Stimulated activated naive CD4-positive, alpha-beta T cell treated with Interleukin-2 at 50 U/mL for 16 hours (primary cell): ENCODE measurements around the gene ZFYVE26.

Experiments
- DNase-seq: peaks from one replicate; lab custom pipeline; 2025; lab: John Stamatoyannopoulos, UW

The ZFYVE26 gene

DNA sequence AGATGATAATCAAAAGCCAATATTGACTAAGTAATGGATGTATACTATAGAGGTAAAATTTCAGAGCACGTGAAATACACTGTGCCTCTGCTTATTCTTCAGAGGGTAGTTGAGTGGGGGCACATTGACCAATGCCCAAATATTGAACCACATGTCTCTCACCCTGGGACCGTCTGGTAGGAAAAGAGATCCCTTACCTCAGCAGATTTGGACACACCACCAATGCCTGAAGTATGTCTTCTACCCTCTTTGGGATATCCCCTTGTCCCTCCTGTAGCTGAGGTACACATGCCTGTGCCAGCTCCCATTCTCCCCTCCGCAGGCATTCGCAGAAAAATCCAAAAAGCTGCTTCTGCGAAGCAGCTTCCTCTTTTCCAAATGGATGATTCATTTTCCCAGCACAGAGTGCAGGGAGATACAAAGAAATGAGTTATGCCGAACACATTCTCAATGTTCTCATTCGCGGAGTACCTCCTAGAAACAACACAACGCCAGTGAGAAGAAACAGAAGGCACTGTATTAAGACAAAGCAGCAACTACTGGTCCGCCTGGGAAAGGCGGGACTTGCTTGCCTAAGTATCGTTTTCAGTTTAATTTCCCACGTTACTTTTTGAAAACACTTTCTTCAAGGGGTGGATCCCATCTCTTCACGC, 691 bp downstream of the ZFYVE26 start:
- no peak for DNase-seq

DNA sequence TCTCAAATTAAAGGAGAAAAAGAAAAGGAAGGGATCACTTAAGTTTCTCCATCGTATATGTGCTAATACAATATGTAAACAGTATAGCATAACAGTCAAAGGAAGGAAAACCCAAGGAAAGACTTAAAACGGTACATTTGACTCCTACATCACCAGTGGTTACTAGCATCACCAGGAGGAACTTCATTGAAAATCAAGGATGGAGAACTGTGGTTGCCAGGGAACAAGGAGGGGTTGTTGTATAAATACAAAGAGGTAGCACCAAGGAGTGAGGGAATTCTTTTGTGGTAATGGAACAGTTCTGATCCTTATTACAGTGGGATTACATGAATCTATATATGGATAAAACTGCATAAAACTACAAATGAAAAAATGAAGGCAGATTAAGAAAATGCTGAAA, 1.6 kb downstream of the ZFYVE26 start:
- no peak for DNase-seq

DNA sequence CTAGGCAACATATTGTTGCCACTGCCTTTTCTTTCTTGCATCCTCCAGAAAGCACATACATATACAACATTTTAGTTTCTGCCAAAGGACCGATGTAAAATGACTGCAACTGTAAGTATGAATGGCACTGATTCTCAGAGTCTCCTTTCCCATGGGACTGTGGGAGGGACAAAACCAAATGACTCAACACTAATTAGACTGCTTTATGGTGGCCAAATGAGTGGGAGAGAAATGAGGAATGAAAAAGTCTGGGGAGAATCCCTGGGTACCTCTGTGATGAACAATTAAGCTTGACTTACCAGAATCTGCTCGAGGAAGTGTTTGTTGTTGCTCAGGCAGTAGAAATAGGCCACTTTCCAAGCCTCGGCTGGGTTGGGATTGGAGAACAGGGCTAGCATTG, 10.1 kb downstream of the ZFYVE26 start:
- no peak for DNase-seq

DNA sequence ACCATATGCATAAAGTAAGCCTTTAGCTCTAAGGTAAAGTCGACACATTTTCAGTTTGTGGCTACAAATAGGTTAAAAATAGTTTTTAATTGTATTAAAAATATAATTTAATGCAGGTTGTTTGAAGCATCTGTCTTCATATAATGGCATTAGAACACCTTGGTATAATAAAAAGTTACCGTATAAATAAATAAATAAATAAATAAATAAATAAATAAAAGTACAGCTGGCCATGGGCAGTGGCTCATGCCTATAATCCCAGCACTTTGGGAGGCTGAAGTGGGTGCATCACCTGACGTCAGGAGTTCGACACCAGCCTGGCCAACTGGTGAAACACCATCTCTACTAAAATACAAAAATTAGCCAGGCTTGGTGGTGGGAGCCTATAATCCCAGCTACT, 15.6 kb downstream of the ZFYVE26 start:
- no peak for DNase-seq

DNA sequence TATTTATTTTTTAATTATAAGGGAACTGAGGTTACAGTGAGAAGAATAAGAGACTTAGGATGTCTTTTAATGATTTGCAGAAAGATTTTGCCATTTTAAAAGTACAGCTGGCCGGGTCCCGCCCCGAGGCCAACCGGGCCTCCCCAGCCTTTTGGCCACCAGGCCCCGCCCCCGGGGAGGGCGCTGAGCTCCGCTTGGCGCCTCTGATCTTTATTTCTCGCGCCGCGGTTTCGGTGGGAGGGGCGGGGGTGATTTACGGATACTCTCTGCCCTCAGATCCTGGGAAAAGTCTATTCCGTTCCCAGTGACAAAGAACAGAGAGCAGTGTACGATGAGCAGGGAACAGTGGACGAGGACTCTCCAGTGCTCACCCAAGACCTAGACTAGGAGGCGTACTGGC, 17.7 kb downstream of the ZFYVE26 start:
- DNase-seq: no peak

DNA sequence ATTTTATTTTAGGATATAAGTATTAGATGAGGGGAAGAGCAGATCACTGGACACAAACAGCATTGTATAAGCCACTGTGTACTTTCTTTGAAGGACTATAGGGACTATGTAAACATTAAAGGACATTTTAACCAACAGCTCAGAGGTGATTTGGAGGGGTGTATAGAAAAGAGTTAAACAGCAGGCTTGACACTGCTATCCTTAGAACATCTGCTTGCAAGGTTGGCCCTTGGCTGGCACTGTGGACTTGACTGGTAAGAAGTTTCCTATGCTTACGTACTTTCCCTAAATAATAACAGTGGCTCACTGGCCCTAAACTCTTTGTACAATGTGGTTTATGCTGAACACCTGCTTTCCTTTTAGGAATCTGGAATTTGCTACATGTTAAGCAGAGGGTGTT, 28.7 kb downstream of the ZFYVE26 start:
- no peak for DNase-seq

DNA sequence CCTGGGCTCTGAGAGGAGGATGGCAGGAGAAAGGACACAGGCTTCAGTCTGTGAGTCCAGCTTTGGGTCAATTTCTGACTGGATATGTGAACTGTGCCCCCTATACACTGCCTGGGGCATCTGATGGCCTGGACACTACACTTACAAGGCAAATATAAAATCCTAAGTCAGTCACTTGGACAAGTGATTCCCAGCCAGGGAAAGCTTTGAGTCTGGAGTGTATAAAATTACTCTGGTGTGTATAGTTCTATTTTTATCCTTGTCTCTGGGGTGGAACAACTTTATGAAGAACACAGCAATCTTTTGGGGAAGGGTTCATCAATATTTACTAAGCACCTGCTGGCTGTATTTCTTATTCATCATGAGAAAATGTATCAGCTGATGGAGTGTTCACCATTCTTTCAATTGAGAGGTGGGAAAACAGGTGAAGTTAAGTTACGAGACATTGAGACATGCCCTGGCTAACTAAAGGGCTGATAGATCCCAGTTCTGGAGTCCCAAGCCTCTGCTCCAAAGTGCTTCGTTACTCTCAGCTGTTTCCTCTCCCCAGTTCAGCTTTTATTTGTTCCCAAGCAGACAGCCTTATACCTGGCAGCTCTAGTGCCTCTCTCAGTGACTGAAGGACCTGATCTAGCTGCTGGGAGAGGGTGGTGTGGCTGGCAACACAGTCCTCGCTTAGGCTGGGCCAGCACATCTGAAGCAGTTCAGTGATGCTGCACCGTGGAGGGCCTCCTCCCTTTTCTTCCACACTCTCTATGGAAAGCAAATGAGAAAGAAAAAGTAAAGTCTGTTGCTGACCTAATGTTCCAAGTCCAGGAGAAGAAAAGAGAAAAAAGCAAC, 30.9 kb downstream of the ZFYVE26 start:
- DNase-seq: no peak

DNA sequence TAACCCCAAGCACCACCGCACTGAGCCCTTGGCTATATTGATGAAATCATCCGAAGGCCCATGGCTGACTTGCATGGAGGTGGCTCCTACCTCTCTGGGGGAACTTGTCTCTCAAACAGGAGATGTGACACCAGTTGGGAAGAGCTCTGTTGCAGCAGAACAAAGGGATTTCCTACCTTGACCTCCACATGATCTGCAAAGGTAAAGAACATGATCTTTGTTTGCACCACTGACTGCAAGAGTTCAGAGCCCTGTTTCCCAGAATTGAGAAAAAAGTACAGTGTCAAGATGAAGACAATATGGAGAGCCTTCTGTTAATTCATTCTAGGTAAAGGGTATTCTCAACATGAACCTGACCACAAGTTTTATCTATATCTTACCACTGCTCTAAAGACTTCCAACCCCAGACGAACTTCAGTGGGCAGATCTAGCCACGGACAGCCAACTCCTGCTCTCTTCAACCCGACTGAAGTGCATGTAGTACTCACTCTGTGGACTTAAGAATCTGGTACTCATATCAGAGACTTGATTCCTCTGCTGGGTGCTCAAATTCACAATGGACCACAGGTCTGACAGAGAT, 32.1 kb downstream of the ZFYVE26 start:
- DNase-seq: no peak

DNA sequence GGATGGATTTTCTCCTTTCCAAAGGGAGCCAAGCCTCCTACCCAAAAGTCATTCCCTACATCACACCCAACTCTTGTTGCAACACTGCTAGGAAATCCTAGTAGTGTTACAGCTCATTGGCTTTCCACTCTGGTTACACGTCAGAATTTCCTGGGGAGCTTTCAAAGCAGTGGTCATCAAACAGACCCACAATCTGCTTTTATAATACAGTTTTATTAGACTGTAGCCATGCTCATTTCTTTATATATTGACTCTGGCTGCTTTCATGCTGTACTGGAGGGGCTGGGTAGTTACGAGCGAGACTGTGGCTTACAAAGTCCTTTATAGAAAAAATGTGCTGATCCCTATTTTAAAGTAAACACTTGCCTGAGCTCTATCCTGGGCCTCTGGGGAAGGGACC, 34.3 kb downstream of the ZFYVE26 start:
- no peak for DNase-seq

DNA sequence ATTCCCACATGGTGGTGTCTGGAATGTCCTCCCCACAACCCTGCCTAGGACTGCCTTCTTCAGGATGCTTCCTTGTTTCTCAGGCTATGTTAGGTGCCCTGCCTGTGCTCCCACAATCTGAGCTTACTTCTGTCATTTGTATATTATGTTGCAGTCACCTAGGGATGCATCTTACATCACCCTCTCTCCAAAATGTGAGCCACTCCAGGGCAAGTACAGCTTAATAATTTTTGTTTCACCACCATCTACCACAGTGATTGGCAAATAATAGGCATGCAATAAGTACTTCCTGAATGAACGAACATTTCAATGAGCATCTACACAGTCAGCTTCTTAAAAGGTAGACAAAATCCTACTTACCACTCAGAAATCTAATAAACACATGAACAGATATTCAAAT, 37.6 kb downstream of the ZFYVE26 start:
- no peak for DNase-seq

DNA sequence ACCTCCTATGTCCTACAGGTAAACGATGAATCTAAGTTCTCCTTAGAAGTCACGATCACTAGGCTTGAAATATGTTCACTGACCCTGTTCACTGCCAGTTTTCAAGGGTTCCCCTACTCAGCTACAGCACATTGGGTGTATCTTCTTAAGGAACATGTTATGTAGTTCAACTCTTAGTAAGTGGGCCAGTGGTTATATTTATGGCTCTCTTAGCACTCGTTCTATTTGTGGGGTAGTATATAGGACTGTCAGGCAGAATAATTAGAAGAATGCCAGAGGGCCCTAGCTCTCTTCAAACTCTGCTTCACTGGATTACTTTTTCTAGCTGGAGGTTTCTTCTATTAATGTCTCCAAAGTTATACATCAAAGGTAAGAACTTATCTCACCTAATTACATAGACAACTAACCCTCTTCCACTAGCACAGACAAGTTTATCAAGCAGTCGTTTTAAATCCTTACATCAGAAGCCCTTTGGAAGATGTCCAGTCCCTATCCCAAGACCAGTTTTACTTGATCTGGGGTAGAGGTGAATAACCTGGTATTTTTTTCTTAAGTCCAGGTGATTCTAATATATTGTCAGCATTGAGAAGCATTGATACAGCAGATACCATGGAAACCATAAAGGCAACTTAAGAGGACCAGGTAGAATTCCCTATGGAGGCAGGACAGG, 39.6 kb downstream of the ZFYVE26 start:
- DNase-seq: no peak

DNA sequence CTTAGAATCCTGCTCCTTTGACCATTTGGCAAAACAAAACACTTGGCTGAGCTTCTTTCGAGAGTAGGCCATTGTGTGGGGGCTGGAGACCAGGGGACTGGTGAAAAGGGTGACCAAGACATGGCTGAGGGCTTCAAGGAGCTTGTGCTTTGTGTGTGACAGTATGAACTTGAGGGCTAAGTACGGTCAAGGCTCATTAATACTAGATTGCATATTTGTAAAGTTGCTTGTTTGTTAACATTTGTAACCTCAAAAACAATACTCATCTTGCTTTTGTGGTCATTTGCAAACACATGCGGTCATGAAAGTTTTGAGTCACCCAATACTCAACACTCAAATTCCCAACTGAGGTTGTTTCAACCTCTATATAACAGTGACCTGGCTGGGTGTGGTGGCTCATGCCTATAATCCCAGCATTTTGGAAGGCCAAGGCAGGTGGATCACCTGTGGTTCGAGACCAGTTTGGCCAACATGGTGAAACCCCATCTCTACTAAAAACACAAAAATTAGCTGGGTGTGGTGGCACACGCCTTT, 42.5 kb downstream of the ZFYVE26 start:
- DNase-seq: no peak

DNA sequence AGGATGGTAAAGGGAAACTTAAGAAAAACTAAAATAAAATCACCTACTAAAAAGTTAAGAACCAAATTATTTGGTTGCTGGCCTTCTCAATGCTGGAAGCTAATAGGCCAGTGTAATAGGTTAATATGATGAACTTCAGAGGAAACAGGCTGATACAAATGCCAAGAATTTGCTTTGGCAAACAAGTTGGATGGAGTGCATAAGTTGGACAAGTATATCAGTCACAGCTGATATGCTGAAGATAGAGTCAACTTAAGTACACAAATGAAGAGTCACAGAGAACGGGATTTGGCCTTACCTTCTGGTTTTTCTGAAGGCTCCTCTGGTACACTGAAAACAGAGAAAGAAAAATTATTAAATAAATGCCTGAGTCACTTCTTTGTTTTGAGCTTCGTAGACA, 48.2 kb downstream of the ZFYVE26 start:
- no peak for DNase-seq

DNA sequence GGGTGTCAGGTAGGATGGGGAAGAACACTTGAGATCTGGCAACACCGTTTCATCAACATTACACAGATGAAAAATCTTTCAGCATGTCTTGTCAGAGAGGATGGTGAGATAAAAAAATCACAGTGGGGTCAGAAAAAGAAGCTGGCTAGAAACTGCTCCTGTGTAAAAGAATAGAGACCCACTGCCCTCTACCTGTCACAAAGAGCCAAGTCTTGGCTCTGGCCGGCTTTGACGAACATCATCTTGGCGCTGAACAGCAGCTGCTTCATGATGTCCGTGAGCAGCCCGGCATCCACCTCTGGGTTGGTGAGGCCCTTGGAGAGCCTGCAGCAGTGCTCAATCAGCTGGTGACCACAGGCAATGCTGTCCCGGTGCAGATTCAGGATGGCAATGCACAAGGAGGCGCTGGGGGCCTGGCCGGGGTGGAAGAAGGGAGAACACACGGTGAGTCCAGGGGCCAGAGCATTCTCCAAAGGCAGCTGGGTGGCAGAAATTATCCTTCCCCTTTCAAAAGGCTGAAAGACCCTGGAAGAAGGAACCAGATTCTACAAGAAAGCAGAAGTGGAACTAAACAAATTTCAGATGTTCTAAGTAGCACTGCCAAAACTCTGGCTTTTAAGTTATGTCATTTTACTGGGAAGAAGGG, 50.2 kb downstream of the ZFYVE26 start:
- no peak for DNase-seq

DNA sequence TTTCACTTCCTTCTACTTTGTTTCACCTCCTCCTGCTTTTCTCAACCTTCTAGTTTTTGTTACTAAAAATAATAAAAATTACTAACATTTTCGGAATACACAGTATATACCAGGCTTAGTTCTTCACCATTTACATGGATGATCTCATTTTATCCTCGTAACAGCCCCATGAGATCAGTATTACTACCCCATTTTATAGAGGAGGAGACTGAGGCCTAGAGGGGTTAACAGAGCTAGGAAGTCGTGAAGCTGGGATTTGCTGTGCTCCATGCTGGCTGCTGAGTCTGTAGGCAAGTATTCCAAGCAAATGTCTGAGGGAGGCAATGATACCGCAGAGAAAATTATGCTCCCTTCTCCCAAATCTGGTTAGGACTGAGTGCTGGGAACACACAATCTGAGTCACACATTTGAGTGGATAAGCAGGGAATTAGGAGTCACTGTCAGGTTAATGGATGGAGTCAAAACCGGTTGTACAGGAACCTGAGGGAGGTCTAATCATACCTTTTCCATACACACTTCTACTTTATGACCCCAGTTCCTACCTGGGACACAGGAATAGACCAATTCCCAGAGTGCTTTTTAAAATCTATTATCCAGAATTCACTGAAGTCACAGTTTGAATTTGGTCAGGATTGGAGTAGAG, 51.1 kb downstream of the ZFYVE26 start:
- no peak for DNase-seq

DNA sequence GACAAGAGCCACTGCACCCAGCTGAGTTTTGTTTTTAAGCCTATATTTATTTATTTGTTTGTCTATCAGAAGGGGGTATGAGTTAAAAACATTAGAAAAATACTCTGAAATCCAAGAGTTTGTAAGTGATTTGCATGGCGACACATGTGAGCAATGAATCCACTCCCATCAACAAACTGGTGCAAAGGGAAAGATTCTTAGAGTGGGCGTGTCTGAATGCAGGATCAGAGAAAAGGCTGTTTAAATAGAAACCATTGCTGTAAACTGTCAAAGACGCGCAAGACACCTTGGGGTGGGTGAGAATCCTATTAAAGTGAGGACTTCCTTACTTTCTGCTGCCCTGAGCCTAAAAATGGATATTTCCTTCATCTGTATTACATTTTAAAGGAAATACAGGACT, 51.9 kb downstream of the ZFYVE26 start:
- no peak for DNase-seq

DNA sequence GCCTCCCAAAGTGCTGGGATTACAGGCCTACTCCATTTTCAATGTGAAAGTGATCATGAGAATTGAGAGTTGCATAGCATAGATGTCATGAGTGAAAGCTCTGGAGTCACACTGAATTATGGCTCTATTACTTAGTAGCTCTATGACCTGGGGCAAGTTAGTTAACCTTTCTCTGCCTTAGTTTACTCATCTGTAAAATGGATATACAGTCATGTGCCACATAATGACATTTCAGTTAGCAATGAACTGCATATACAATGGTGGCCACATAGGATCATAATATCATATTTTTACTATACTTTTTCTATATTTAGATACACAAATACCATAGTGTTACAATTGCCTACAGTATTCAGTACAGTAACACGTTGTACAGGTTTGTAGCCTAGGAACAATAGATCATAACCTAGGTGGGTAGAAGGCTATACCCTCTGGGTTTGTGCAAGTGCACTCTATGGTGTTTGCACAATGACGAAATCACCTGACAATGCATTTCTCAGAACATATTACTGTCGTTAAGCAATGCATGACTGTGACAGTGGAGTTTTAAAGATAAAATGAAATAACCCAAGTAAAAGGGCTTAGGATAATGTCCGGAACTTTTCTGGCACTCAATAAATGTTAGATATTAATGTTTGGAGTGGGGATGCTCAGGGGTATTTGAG, 53.1 kb downstream of the ZFYVE26 start:
- no peak for DNase-seq

DNA sequence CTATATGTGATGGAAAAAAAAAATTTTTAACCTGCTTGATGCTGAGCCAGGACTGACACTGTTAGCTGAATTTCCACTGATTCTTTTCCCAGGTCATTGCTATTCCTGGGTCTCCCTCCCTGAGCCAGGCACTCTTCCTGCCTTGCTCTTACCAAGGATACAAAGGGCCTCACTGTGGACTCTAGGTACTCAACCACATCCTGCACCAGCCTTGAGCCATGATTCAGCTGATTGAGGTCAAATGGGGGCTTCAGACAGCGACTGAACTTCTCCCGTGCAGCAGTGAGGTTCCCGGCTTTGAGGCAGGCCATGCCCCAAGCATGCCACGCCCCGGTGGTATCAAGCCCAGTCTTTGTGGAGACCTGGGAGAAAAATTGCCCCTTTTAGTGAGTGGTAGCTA, 54.3 kb downstream of the ZFYVE26 start:
- DNase-seq: no peak

DNA sequence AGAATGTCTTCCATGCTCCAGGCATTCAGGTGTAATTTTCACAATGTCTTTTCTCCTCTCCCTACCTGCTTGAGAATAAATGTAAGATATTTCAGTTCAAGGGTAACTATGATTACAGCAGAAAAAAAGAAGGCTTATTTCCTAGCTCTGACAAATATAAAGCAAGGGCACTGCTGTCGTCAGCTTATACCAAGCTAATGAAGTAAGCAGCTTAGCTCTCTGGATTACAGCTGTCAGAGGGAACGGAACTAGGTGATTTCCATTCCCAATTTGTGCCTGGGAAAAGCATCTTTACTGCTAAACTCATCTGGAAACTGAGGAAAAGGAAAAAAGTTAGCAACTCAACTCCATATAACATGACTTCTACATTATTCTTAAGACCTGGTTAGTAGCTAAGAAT, 56.5 kb downstream of the ZFYVE26 start:
- no peak for DNase-seq

DNA sequence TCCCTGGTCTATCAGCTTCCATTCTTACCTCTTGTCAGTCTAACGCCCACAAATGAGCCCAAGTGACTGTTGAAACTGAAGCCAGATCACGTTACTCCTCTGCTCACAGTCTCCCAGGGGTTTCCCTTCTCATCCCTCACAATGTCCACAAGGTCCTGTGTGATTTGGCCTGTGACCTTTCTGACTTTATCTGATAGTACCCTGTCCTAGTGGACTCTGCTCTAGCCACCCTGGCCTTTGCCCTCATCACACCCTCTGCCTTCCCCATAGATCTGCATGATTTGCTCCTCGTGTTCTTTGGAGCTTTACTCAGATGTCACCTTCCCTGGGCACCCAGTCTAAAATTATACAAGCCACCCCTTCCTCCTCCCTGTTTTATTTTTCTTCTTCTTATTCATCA, 59.2 kb downstream of the ZFYVE26 start:
- no peak for DNase-seq

DNA sequence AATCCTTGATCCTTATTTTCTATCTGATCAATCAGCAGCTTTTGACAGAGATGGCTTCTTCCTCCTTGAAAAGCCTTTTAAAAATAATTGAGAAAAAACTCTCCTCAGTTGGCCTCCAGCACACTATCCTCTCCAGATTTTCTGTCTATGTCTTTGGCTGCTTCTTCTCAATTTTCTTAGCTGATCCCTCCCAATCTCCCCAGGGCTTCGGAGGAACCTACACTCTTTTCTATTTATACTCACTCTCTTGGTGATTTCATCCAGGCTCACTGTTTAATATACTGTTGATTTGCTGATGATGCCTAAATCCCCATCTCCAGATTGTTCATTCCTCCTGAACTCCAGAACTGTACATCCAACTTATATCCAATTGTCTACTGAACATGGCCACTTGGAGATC, 59.9 kb downstream of the ZFYVE26 start:
- DNase-seq: no peak
